GM12878 (cell line): ENCODE measurements around the gene GIGYF2. TPM values are rescaled to one million over a fixed set of nuclear protein-coding genes. Genes with fewer than 3 reads are reported as not detected.

Experiments
- ATAC-seq: fragments of 200-7000 bp; cut with Tn5 transposase; 3 replicates; pipeline ENCODE4 v1.9.1; 2020; ENCODE audit warnings: mild to moderate bottlenecking, moderate library complexity
- BruUV-seq: library from RNA; stranded (reverse); fragments of 400-500 nt; replicated peaks from 2 replicates; lab custom pipeline; 2021; lab: Mats Ljungman, UMichigan
- CTCF ChIA-PET: fragments of 300-600 bp; sonication (Branson Sonifier 250); formaldehyde crosslinking; extraction: SDS; loops from one replicate; lab custom pipeline; 2021; ENCODE audit warnings: inconsistent platforms; lab: Yijun Ruan, JAX
- POLR2A ChIA-PET: fragments of 350-600 bp; formaldehyde crosslinking; extraction: SDS; loops from one replicate; lab custom pipeline; 2021; ENCODE audit warnings: inconsistent platforms; lab: Charles Lee
- RAD21 ChIA-PET: fragments of 300-600 bp; sonication (Branson Sonifier 250); formaldehyde crosslinking; loops from one replicate; lab custom pipeline; 2023; ENCODE audit warnings: antibody characterized with exemption; ENCODE audit not compliant: unreplicated experiment; lab: Charles Lee
- SMC1A ChIA-PET: fragments of 300-600 bp; sonication (Branson Sonifier 250); formaldehyde crosslinking; loops from one replicate; lab custom pipeline; 2023; ENCODE audit not compliant: unreplicated experiment, uncharacterized antibody; lab: Charles Lee
- DNase-seq: peaks from one replicate; pipeline ENCODE4 v3.0.0-alpha.2; 2011; ENCODE audit warnings: low read depth, low spot score
- FAIRE-seq: peaks from 3 replicates; lab custom pipeline; 2011; peaks lifted over from hg19 to GRCh38; lab: Jason Lieb, UNC
- H2AFZ ChIP-seq: 2 replicates; pipeline ENCODE4 v1.6.0; 2011; ENCODE audit warnings: low read depth, low read length, control low read depth; ENCODE audit not compliant: control insufficient read depth
- H3K27ac ChIP-seq: 2 replicates; pipeline ENCODE4 v1.5.1; 2011; ENCODE audit warnings: control low read depth; ENCODE audit not compliant: control insufficient read depth, insufficient read depth
- H3K27me3 ChIP-seq, 2 experiments: replicated peaks in 1 of 2; 2 replicates each; pipeline versions ENCODE4 v1.6.0 to v1.6.1; 2011; ENCODE audit warnings: low read length in 1 of 2; ENCODE audit not compliant: control insufficient read depth in 2 of 2, insufficient read depth in 2 of 2
- H3K36me3 ChIP-seq, 2 experiments: 2 replicates each; pipeline ENCODE4 v1.5.1; 2011; ENCODE audit warnings: low read length in 1 of 2; ENCODE audit not compliant: control insufficient read depth in 2 of 2, insufficient read depth in 2 of 2
- H3K4me1 ChIP-seq: 2 replicates; pipeline ENCODE4 v1.6.1; 2011; ENCODE audit warnings: mild to moderate bottlenecking, low read length, moderate library complexity, mixed read lengths; ENCODE audit not compliant: control insufficient read depth, insufficient read depth
- H3K4me2 ChIP-seq: 2 replicates; pipeline ENCODE4 v1.6.0; 2011; ENCODE audit warnings: control low read depth; ENCODE audit not compliant: control insufficient read depth, insufficient read depth
- H3K4me3 ChIP-seq: fragments of 200-600 bp; sonication (generic); 2 replicates; pipeline ENCODE4 v1.5.1; 2016
- H3K79me2 ChIP-seq: 2 replicates; pipeline ENCODE4 v1.6.0; 2011; ENCODE audit warnings: low read length; ENCODE audit not compliant: control insufficient read depth, insufficient read depth
- H3K9ac ChIP-seq: 2 replicates; pipeline ENCODE4 v1.8.0; 2011; ENCODE audit warnings: low read length, control low read depth, mixed read lengths; ENCODE audit not compliant: control insufficient read depth, insufficient read depth
- H3K9me3 ChIP-seq: replicated peaks from 3 replicates; pipeline ENCODE4 v1.5.1; 2011; ENCODE audit warnings: mild to moderate bottlenecking, low read length; ENCODE audit not compliant: control insufficient read depth, insufficient read depth
- H4K20me1 ChIP-seq: 2 replicates; pipeline ENCODE4 v1.6.0; 2011; ENCODE audit not compliant: control insufficient read depth, insufficient read depth
- GATAD2B ChIP-seq: fragments of 450-650 bp; conservative IDR thresholded peaks from 2 replicates; pipeline ENCODE4 v1.6.1; 2017; ENCODE audit warnings: low read depth, mild to moderate bottlenecking, moderate library complexity
- JUND ChIP-seq: IDR thresholded peaks from 2 replicates; pipeline ENCODE4 v1.6.1; 2012; ENCODE audit warnings: low read depth, mild to moderate bottlenecking, low read length, improper control_type of control experiment, moderate library complexity
- POLR2AphosphoS5 ChIP-seq: IDR thresholded peaks from 2 replicates; pipeline ENCODE4 v1.6.1; 2011; ENCODE audit warnings: mild to moderate bottlenecking, low read length, inconsistent platforms
- RB1 ChIP-seq: fragments of 450-650 bp; formaldehyde crosslinking; IDR thresholded peaks from 2 replicates; pipeline ENCODE4 v1.6.1; 2017; ENCODE audit warnings: mild to moderate bottlenecking, borderline replicate concordance
- TARDBP ChIP-seq: IDR thresholded peaks from 2 replicates; pipeline ENCODE4 v1.6.1; 2016; ENCODE audit warnings: borderline replicate concordance
- ZSCAN29 ChIP-seq: fragments of 450-650 bp; IDR thresholded peaks from 2 replicates; pipeline ENCODE4 v1.6.1; 2017; ENCODE audit warnings: mild to moderate bottlenecking, moderate library complexity
- WGBS: methylation state at CpG from one replicate; pipeline ENCODE4 v1.1.6; 2016; ENCODE audit warnings: low lambda C conversion rate; ENCODE audit not compliant: insufficient replicate concordance, insufficient coverage; ENCODE audit errors: missing lambda C conversion rate; 5-methylcytosine and 5-hydroxymethylcytosine counted together
- in situ Hi-C: fragments of 300-500 bp; cut with MboI; formaldehyde crosslinking; loops from 9 replicates; pipeline ENCODE4 v1.14.3; 2018; ENCODE audit warnings: mixed read lengths
- intact Hi-C: fragments of 100-400 bp; cut with micrococcal nuclease; formaldehyde crosslinking; loops from one replicate; pipeline ENCODE4 v1.14.2; 2022; ENCODE audit not compliant: unreplicated experiment
- polyA plus RNA-seq, 11 experiments: library from polyadenylated mRNA; depleted of rRNA in 4 of 11; unstranded in 6 of 11; stranded (reverse) in 5 of 11; fragments of >200 nt; fragmentation: Nextera tagmentation in 4 of 11; fragmentation: Illumina TruSeq in 1 of 11; extraction: Ambion mirVana in 4 of 11; extraction: Trizol in 1 of 11; gene quantifications; 1 replicate in 1 of 11; 2 replicates in 10 of 11; pipeline versions ENCODE4 v1.2.1 to v1.2.3, GENCODE V29; 2011 to 2016; ENCODE audit warnings: inconsistent platforms in 2 of 11, missing spikeins in 2 of 11, low read depth in 1 of 11
- total RNA-seq, 4 experiments: library from RNA; depleted of rRNA in 3 of 4; stranded (reverse); fragments of >200 nt in 3 of 4; fragmentation: Illumina TruSeq in 1 of 4; extraction: Trizol in 1 of 4; gene quantifications; 2 replicates each; pipeline versions ENCODE4 v1.2.1 to v1.2.3, GENCODE V29; 2013 to 2021
- TF ChIP-seq, protein P1 (sequence below): fragments of 450-650 bp; IDR thresholded peaks from 2 replicates; pipeline ENCODE4 v1.6.1; 2017; ENCODE audit warnings: antibody characterized with exemption, mild to moderate bottlenecking, moderate library complexity

GIGYF2 gene
- total and polyA plus RNA-seq, 10 of the 15 experiments (the other 5 are each of a cell fraction or from before 2014, with no cell fraction given), result 12.2 to 47.2 (median 39.0) TPM

DNA sequence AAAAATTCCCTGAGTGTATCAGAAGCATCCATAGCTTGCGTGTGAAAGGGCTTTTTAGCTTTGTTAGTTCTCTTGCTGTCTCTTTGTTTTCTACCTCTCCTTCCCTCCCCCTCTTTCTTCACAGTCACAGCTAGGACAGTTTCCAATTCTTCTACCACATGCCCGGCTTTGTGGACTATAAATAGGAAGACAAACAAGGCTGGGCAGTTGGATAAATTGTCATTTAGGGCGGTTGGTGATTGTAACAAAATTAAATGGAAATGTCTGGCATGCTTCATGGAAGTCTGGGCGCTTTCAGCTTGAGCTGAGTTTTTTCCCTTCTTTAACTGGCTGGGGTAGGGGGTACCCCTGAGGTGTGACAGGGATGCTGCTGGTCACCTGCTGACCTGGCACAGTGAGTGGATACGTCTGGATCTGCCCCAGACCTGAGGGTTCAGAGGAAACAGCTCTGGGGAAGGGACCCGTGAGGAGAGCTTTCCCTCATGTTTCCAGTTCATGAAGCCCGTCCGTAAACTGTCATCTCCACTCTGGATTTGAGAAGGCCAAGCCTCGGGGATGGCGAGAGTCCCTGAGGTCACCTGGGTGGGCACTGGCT is 29.0 kb upstream of the GIGYF2 start:
- SMC1A ChIA-PET, result no interaction called here
- Histone ChIP-seq H3K36me3 (no peaks in the 10 kb centered on the region), H3K79me2 (no peaks in the 10 kb centered on the region), H3K4me2 (no peak overlapping the region), H3K27ac (no peak overlapping the region), H3K9ac (no peak overlapping the region), H2AFZ (no peak overlapping the region), H4K20me1 (no peaks in the 10 kb centered on the region), H3K9me3 (no peaks in the 10 kb centered on the region), H3K4me3 (no peak overlapping the region), H3K27me3 (no peaks in the 10 kb centered on the region), H3K4me1 (no peaks in the 10 kb centered on the region)
- no TSS peak for BruUV-seq
- no peak for DNase-seq
- FAIRE-seq, result no peak
- CTCF ChIA-PET, result no interaction called here
- no peak for ATAC-seq
- intact Hi-C loops (no loop called here), in situ Hi-C loops (no loop called here)
- POLR2A ChIA-PET, result interaction anchor here (0.6 kb wide), 1 partner anchor 19 kb away, joined by 5 read pairs; no protein-coding TSS in a partner anchor
- no peak for TF ChIP-seq GATAD2B
- no peak for TF ChIP-seq POLR2AphosphoS5
- TF ChIP-seq JUND, result no peak
- no peak for TF ChIP-seq ZSCAN29
- TF ChIP-seq TARDBP, result no peak
- no peak for TF ChIP-seq RB1
- TF ChIP-seq, protein P1, sequence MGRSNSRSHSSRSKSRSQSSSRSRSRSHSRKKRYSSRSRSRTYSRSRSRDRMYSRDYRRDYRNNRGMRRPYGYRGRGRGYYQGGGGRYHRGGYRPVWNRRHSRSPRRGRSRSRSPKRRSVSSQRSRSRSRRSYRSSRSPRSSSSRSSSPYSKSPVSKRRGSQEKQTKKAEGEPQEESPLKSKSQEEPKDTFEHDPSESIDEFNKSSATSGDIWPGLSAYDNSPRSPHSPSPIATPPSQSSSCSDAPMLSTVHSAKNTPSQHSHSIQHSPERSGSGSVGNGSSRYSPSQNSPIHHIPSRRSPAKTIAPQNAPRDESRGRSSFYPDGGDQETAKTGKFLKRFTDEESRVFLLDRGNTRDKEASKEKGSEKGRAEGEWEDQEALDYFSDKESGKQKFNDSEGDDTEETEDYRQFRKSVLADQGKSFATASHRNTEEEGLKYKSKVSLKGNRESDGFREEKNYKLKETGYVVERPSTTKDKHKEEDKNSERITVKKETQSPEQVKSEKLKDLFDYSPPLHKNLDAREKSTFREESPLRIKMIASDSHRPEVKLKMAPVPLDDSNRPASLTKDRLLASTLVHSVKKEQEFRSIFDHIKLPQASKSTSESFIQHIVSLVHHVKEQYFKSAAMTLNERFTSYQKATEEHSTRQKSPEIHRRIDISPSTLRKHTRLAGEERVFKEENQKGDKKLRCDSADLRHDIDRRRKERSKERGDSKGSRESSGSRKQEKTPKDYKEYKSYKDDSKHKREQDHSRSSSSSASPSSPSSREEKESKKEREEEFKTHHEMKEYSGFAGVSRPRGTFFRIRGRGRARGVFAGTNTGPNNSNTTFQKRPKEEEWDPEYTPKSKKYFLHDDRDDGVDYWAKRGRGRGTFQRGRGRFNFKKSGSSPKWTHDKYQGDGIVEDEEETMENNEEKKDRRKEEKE, result no peak
- RAD21 ChIA-PET, result no interaction called here
- 30% methylated on average over 10 of the region's 10 CpGs for WGBS
